Activated T-helper 1 cell treated with Interleukin-2 at 50 U/mL for 16 hours (primary cell): ENCODE results near the gene NSMCE4A.
"Not testable (repeated sequence)": the region's sequence is repeated elsewhere in the genome, so short reads cannot be mapped to it uniquely, and the experiment has no call there.

Experiments used
- DNase-seq: peaks from one replicate; pipeline ENCODE4 v3.0.0-alpha.2; 2020; ENCODE audit warnings: low read depth

The NSMCE4A gene

GRCh38 chr10:121988361-121989324 is 13.6 kb upstream of the NSMCE4A start, which contains the start of gene TACC2:
Gene TACC2 (plus strand): TSS chr10:121989163. CDS start chr10:122021982, 32,819 bp downstream.
- DNase-seq: no peak

- no peak for DNase-seq
Measured at GRCh38 chr10:121984463-121984862, 9.4 kb upstream of the NSMCE4A start.

- no peak for DNase-seq
Measured at GRCh38 chr10:121983852-121984251, 8.8 kb upstream of the NSMCE4A start.

- no peak for DNase-seq
Measured at GRCh38 chr10:121981346-121981745, 6.3 kb upstream of the NSMCE4A start.

- DNase-seq: no peak
Measured at GRCh38 chr10:121978511-121978910, 3.5 kb upstream of the NSMCE4A start.

GRCh38 chr10:121976607-121977006 is 1.6 kb upstream of the NSMCE4A start:
- DNase-seq: no peak

- no peak for DNase-seq
Measured at GRCh38 chr10:121975295-121976086, 474 bp upstream of the NSMCE4A start.

GRCh38 chr10:121974019-121974534 is 940 bp downstream of the NSMCE4A start:
- no peak for DNase-seq

- not testable (repeated sequence) for DNase-seq
Measured at GRCh38 chr10:121969086-121969485, 5.9 kb downstream of the NSMCE4A start.

GRCh38 chr10:121965996-121966395 is 9.0 kb downstream of the NSMCE4A start:
- no peak for DNase-seq

- DNase-seq: no peak
Measured at GRCh38 chr10:121961456-121961855, 13.6 kb downstream of the NSMCE4A start.

- DNase-seq: no peak
Measured at GRCh38 chr10:121959671-121960070, 15.3 kb downstream of the NSMCE4A start.

GRCh38 chr10:121956111-121957061 is 18.6 kb downstream of the NSMCE4A start:
- no peak for DNase-seq

- DNase-seq: no peak
Measured at GRCh38 chr10:121952226-121952625, 22.8 kb downstream of the NSMCE4A start.

GRCh38 chr10:121949451-121949850 is 25.6 kb downstream of the NSMCE4A start:
- no peak for DNase-seq

GRCh38 chr10:121949049-121949448 is 26.0 kb downstream of the NSMCE4A start:
- DNase-seq: no peak

GRCh38 chr10:121947343-121948330 is 27.4 kb downstream of the NSMCE4A start:
- no peak for DNase-seq

GRCh38 chr10:121942749-121943416 is 32.1 kb downstream of the NSMCE4A start:
- DNase-seq: no peak

GRCh38 chr10:121941532-121941931 is 33.5 kb downstream of the NSMCE4A start:
- no peak for DNase-seq

GRCh38 chr10:121936295-121936694 is 38.7 kb downstream of the NSMCE4A start:
- no peak for DNase-seq
